ENCODE measurements around the gene ATG10.
A peak's percentile ranks its signal among the peaks of the same experiment; 100 is the strongest.

Gene ATG10

GRCh38 chr5:82100303-82101077 is 128.7 kb downstream of the ATG10 start:
- peak; percentile 5 for TF ChIP-seq CTCF (IDR thresholded peaks at IDR 0.05; ENCODE audit: poor library complexity, severe bottlenecking)
- H3K27ac ChIP-seq (ENCODE audit: poor library complexity, severe bottlenecking): no peak overlapping the region
- DNase-seq (ENCODE audit: low spot score) (no peak), ATAC-seq (ENCODE audit: low read depth) (peak; percentile 41; the same call in 1 of the 3 replicates)
- H3K4me1 ChIP-seq (ENCODE audit: insufficient read depth, poor library complexity, severe bottlenecking): no peaks in the 10 kb centered on the region
- no peaks in the 10 kb centered on the region for H3K27me3 ChIP-seq (ENCODE audit: insufficient read depth, poor library complexity, severe bottlenecking)
- H3K4me3 ChIP-seq (ENCODE audit: severe bottlenecking): no peak overlapping the region
- no peaks in the 10 kb centered on the region for H3K36me3 ChIP-seq (ENCODE audit: low read depth)
- H3K9me3 ChIP-seq (ENCODE audit: severe bottlenecking): no peaks in the 10 kb centered on the region

GRCh38 chr5:82104872-82105271 is 133.0 kb downstream of the ATG10 start:
- Histone ChIP-seq H3K27me3 (ENCODE audit: insufficient read depth, poor library complexity, severe bottlenecking) (no peaks in the 10 kb centered on the region), H3K4me3 (ENCODE audit: severe bottlenecking) (no peak overlapping the region), H3K27ac (ENCODE audit: poor library complexity, severe bottlenecking) (no peak overlapping the region), H3K36me3 (ENCODE audit: low read depth) (no peaks in the 10 kb centered on the region), H3K4me1 (ENCODE audit: insufficient read depth, poor library complexity, severe bottlenecking) (peaks cover 3% of the 10 kb centered on the region), H3K9me3 (ENCODE audit: severe bottlenecking) (no peaks in the 10 kb centered on the region)
- TF ChIP-seq CTCF (IDR thresholded peaks at IDR 0.05; ENCODE audit: poor library complexity, severe bottlenecking): no peak
- ATAC-seq (ENCODE audit: low read depth) (no peak), DNase-seq (ENCODE audit: low spot score) (no peak)

- no peaks in the 10 kb centered on the region for H3K9me3 ChIP-seq (ENCODE audit: severe bottlenecking)
- H3K36me3 ChIP-seq (ENCODE audit: low read depth): no peaks in the 10 kb centered on the region
- DNase-seq (ENCODE audit: low spot score): no peak
Measured at GRCh38 chr5:82105457-82105856, 133.6 kb downstream of the ATG10 start.

GRCh38 chr5:82106207-82106606 is 134.4 kb downstream of the ATG10 start:
- TF ChIP-seq CTCF (IDR thresholded peaks at IDR 0.05; ENCODE audit: poor library complexity, severe bottlenecking): no peak
- Histone ChIP-seq H3K27ac (ENCODE audit: poor library complexity, severe bottlenecking) (no peak overlapping the region), H3K4me1 (ENCODE audit: insufficient read depth, poor library complexity, severe bottlenecking) (peaks cover 3% of the 10 kb centered on the region), H3K36me3 (ENCODE audit: low read depth) (no peaks in the 10 kb centered on the region), H3K4me3 (ENCODE audit: severe bottlenecking) (no peak overlapping the region), H3K9me3 (ENCODE audit: severe bottlenecking) (no peaks in the 10 kb centered on the region), H3K27me3 (ENCODE audit: insufficient read depth, poor library complexity, severe bottlenecking) (no peaks in the 10 kb centered on the region)
- ATAC-seq (ENCODE audit: low read depth) (no peak), DNase-seq (ENCODE audit: low spot score) (no peak)

More at GRCh38 chr5:82105457-82105856, 133.6 kb downstream of the ATG10 start:
- TF ChIP-seq CTCF (IDR thresholded peaks at IDR 0.05; ENCODE audit: poor library complexity, severe bottlenecking): no peak
- peak; percentile 49; the same call in 2 of the 3 replicates for ATAC-seq (ENCODE audit: low read depth)
- no peak overlapping the region for H3K27ac ChIP-seq (ENCODE audit: poor library complexity, severe bottlenecking)
- peaks cover 3% of the 10 kb centered on the region for H3K4me1 ChIP-seq (ENCODE audit: insufficient read depth, poor library complexity, severe bottlenecking)
- H3K4me3 ChIP-seq (ENCODE audit: severe bottlenecking): no peak overlapping the region
- no peaks in the 10 kb centered on the region for H3K27me3 ChIP-seq (ENCODE audit: insufficient read depth, poor library complexity, severe bottlenecking)

GRCh38 chr5:82106756-82107155 is 134.9 kb downstream of the ATG10 start:
- no peak for DNase-seq (ENCODE audit: low spot score)
- no peak for ATAC-seq (ENCODE audit: low read depth)
- Histone ChIP-seq H3K36me3 (ENCODE audit: low read depth) (no peaks in the 10 kb centered on the region), H3K4me1 (ENCODE audit: insufficient read depth, poor library complexity, severe bottlenecking) (peaks cover 3% of the 10 kb centered on the region), H3K9me3 (ENCODE audit: severe bottlenecking) (no peaks in the 10 kb centered on the region), H3K27me3 (ENCODE audit: insufficient read depth, poor library complexity, severe bottlenecking) (no peaks in the 10 kb centered on the region), H3K4me3 (ENCODE audit: severe bottlenecking) (no peak overlapping the region), H3K27ac (ENCODE audit: poor library complexity, severe bottlenecking) (no peak overlapping the region)
- no peak for TF ChIP-seq CTCF (IDR thresholded peaks at IDR 0.05; ENCODE audit: poor library complexity, severe bottlenecking)

Measured in RWPE2 (cell line).